ENCODE results near the gene ELF3. TPM values are rescaled to one million over a fixed set of nuclear protein-coding genes. Genes with fewer than 3 reads are reported as not detected.

ELF3 gene
- total and polyA plus RNA-seq, 2 of the 13 experiments (the other 11 are each of a cell fraction or from before 2014, with no cell fraction given), result 11.5 to 55.1 TPM

DNA sequence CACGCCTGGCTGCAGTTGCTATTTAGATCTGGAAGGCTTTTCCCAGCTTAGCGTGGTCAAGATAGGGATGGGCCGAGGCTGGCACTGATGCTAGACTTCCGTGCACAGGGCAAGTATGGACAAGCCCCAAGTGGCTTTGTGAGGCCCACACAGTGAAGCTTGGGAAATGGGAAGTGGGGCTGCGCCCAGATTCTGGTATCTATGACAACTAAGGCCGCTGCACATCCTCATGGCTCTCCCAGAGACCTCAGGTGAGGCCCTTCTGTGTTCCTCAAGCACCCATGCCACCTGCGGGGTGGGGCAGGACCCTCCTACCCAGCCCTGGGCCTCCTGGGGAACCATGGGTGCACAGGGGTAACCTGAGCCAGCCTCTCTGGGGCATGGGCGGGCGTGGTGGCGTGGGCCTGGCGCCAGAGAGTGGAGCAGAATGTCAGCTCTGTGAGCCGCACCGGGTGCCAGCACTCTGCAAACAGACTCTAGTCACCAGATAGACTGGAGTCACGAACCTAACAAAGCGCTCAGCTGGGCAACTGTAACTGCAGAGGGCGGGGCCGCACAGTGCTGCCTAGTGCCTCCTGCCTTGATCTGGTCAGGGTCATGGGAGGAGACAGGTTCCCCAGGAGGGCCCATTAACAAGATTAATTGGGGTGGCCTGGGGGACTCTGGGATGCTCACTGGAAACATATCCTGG is 46.4 kb downstream of the ELF3 start (continued):
- no peak for TF ChIP-seq ZNF414 (CRISPR knock-in tag; IDR thresholded peaks at IDR 0.05)
- no peak for TF ChIP-seq RBM39 (IDR thresholded peaks at IDR 0.05; ENCODE audit: low read depth, low read length, poor library complexity, severe bottlenecking)
- no peak for TF ChIP-seq ZZZ3 (CRISPR knock-in tag; IDR thresholded peaks at IDR 0.05; ENCODE audit: borderline replicate concordance)
- TF ChIP-seq THAP11 (CRISPR knock-in tag; IDR thresholded peaks at IDR 0.05), result no peak
- no peak for TF ChIP-seq MLLT10 (CRISPR knock-in tag; IDR thresholded peaks at IDR 0.05)
- TF ChIP-seq PLSCR1 (CRISPR knock-in tag; IDR thresholded peaks at IDR 0.05; ENCODE audit: borderline replicate concordance), result no peak
- TF ChIP-seq MAFF (IDR thresholded peaks at IDR 0.05; ENCODE audit: low read depth, low read length), result no peak
- no peak for TF ChIP-seq IKZF4 (CRISPR knock-in tag; IDR thresholded peaks at IDR 0.05; ENCODE audit: borderline replicate concordance, low read depth, not compliant biosample characterization)
- peak; percentile 38; the same call in 1 of the 2 replicates for TF ChIP-seq SOX13 (IDR thresholded peaks at IDR 0.05)
- peak in 1 of 2 experiments; percentile 79; a peak in 2 of 4 replicates for TF ChIP-seq SOX13 (CRISPR knock-in tag; conservative IDR thresholded peaks at IDR 0.05 in 1 of 2, IDR thresholded peaks at IDR 0.05 in 1 of 2)
- TF ChIP-seq CCAR2 (optimal IDR thresholded peaks at IDR 0.05; ENCODE audit: low read depth, low read length), result no peak
- TF ChIP-seq, protein P1, sequence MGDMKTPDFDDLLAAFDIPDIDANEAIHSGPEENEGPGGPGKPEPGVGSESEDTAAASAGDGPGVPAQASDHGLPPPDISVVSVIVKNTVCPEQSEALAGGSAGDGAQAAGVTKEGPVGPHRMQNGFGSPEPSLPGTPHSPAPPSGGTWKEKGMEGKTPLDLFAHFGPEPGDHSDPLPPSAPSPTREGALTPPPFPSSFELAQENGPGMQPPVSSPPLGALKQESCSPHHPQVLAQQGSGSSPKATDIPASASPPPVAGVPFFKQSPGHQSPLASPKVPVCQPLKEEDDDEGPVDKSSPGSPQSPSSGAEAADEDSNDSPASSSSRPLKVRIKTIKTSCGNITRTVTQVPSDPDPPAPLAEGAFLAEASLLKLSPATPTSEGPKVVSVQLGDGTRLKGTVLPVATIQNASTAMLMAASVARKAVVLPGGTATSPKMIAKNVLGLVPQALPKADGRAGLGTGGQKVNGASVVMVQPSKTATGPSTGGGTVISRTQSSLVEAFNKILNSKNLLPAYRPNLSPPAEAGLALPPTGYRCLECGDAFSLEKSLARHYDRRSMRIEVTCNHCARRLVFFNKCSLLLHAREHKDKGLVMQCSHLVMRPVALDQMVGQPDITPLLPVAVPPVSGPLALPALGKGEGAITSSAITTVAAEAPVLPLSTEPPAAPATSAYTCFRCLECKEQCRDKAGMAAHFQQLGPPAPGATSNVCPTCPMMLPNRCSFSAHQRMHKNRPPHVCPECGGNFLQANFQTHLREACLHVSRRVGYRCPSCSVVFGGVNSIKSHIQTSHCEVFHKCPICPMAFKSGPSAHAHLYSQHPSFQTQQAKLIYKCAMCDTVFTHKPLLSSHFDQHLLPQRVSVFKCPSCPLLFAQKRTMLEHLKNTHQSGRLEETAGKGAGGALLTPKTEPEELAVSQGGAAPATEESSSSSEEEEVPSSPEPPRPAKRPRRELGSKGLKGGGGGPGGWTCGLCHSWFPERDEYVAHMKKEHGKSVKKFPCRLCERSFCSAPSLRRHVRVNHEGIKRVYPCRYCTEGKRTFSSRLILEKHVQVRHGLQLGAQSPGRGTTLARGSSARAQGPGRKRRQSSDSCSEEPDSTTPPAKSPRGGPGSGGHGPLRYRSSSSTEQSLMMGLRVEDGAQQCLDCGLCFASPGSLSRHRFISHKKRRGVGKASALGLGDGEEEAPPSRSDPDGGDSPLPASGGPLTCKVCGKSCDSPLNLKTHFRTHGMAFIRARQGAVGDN (CRISPR knock-in tag; IDR thresholded peaks at IDR 0.05), result peak; percentile 95
- no peak for TF ChIP-seq ISL2 (CRISPR knock-in tag; IDR thresholded peaks at IDR 0.05)
- no peak for TF ChIP-seq NCOR1 (IDR thresholded peaks at IDR 0.05; ENCODE audit: borderline replicate concordance, low read length)
- no peak for TF ChIP-seq CREM (IDR thresholded peaks at IDR 0.05)
- no peak for TF ChIP-seq CREM (CRISPR knock-in tag; IDR thresholded peaks at IDR 0.05)
- no peak for TF ChIP-seq MEF2D (CRISPR knock-in tag; IDR thresholded peaks at IDR 0.05)
- TF ChIP-seq ZNF550 (CRISPR knock-in tag; IDR thresholded peaks at IDR 0.05; ENCODE audit: borderline replicate concordance), result 0 out of 2 replicates have a peak, but pooled peaks have one; percentile 61
- TF ChIP-seq NBN (conservative IDR thresholded peaks at IDR 0.05), result no peak
- TF ChIP-seq MBD4 (IDR thresholded peaks at IDR 0.05; ENCODE audit: borderline replicate concordance, low read length), result no peak
- TF ChIP-seq IKZF5 (CRISPR knock-in tag; IDR thresholded peaks at IDR 0.05), result peak; percentile 37; the same call in 1 of the 2 replicates
- 0 out of 2 replicates have a peak, but pooled peaks have one; percentile 36 for TF ChIP-seq ZNF747 (CRISPR knock-in tag; IDR thresholded peaks at IDR 0.05; ENCODE audit: borderline replicate concordance)
- TF ChIP-seq ZNF501 (CRISPR knock-in tag; IDR thresholded peaks at IDR 0.05), result peak; percentile 72
